WERI-Rb-1 (cell line): ENCODE measurements around the gene LRBA.

Source experiments
- DNase-seq: peaks from one replicate; pipeline ENCODE4 v3.0.0-alpha.2; 2020
- H3K27ac ChIP-seq: fragments of 250-450 bp; sonication (Bioruptor Pico); 2 replicates; pipeline ENCODE4 v1.5.1; 2020; ENCODE audit warnings: mild to moderate bottlenecking, moderate library complexity
- H3K27me3 ChIP-seq: fragments of 250-450 bp; sonication (Bioruptor Pico); 2 replicates; pipeline ENCODE4 v1.5.1; 2021; ENCODE audit warnings: mild to moderate bottlenecking, low read depth, moderate library complexity; ENCODE audit not compliant: insufficient read depth, severe bottlenecking
- H3K36me3 ChIP-seq: fragments of 250-450 bp; sonication (Bioruptor Pico); 2 replicates; pipeline ENCODE4 v1.5.1; 2020; ENCODE audit warnings: mild to moderate bottlenecking, moderate library complexity
- H3K4me3 ChIP-seq: 2 replicates; pipeline ENCODE4 v1.5.1; 2011; ENCODE audit warnings: low read depth, mild to moderate bottlenecking, control low read depth, low read length
- H3K9me3 ChIP-seq: fragments of 250-450 bp; sonication (Bioruptor Pico); 2 replicates; pipeline ENCODE4 v1.5.1; 2021; ENCODE audit warnings: mild to moderate bottlenecking, moderate library complexity; ENCODE audit not compliant: severe bottlenecking
- CTCF ChIP-seq: IDR thresholded peaks from 2 replicates; pipeline ENCODE4 v1.5.1; 2011; ENCODE audit warnings: low read depth, mild to moderate bottlenecking, control low read depth, inconsistent platforms, low read length

The LRBA gene

GRCh38 chr4:150235808-150236271 lies 779.2 kb downstream of the LRBA start:
- H3K27me3 ChIP-seq, result no peaks in the 10 kb centered on the region
- H3K9me3 ChIP-seq, result no peaks in the 10 kb centered on the region
- no peak overlapping the region for H3K27ac ChIP-seq
- TF ChIP-seq CTCF, result no peak
- no peak for DNase-seq
- no peaks in the 10 kb centered on the region; the same call in 1 of the 2 replicates for H3K36me3 ChIP-seq
- no peak overlapping the region for H3K4me3 ChIP-seq

- TF ChIP-seq CTCF, result no peak
- no peak for DNase-seq
- Histone ChIP-seq H3K27ac (no peak overlapping the region), H3K27me3 (no peaks in the 10 kb centered on the region), H3K36me3 (no peaks in the 10 kb centered on the region; the same call in 1 of the 2 replicates), H3K9me3 (no peaks in the 10 kb centered on the region), H3K4me3 (no peak overlapping the region)
Observed at GRCh38 chr4:150235317-150235716, 779.8 kb downstream of the LRBA start.

- Histone ChIP-seq H3K36me3 (no peaks in the 10 kb centered on the region; the same call in 1 of the 2 replicates), H3K27me3 (no peaks in the 10 kb centered on the region), H3K4me3 (no peak overlapping the region), H3K9me3 (no peaks in the 10 kb centered on the region), H3K27ac (no peak overlapping the region)
- no peak for TF ChIP-seq CTCF
- no peak for DNase-seq
Observed at GRCh38 chr4:150234246-150234645, 780.8 kb downstream of the LRBA start.

- no peaks in the 10 kb centered on the region for H3K9me3 ChIP-seq
- no peak for TF ChIP-seq CTCF
- H3K27me3 ChIP-seq, result no peaks in the 10 kb centered on the region
- no peak overlapping the region for H3K27ac ChIP-seq
- H3K4me3 ChIP-seq, result no peak overlapping the region
- no peak for DNase-seq
- no peaks in the 10 kb centered on the region; the same call in 1 of the 2 replicates for H3K36me3 ChIP-seq
Observed at GRCh38 chr4:150232029-150232428, 783.1 kb downstream of the LRBA start.

- H3K27ac ChIP-seq, result no peak overlapping the region
- DNase-seq, result no peak
- no peak for TF ChIP-seq CTCF
Observed at GRCh38 chr4:150231107-150231770, 783.8 kb downstream of the LRBA start.

GRCh38 chr4:150230561-150230960 lies 784.5 kb downstream of the LRBA start:
- Histone ChIP-seq H3K27ac (no peak overlapping the region), H3K4me3 (no peak overlapping the region), H3K36me3 (no peaks in the 10 kb centered on the region; the same call in 1 of the 2 replicates), H3K9me3 (no peaks in the 10 kb centered on the region), H3K27me3 (no peaks in the 10 kb centered on the region)
- no peak for DNase-seq
- no peak for TF ChIP-seq CTCF

More at GRCh38 chr4:150231107-150231770, 783.8 kb downstream of the LRBA start:
- no peaks in the 10 kb centered on the region; the same call in 1 of the 2 replicates for H3K36me3 ChIP-seq
- H3K9me3 ChIP-seq, result no peaks in the 10 kb centered on the region
- H3K4me3 ChIP-seq, result no peak overlapping the region
- H3K27me3 ChIP-seq, result no peaks in the 10 kb centered on the region
